HepG2 (cell line): ENCODE measurements around the gene ELP6. TPM values are rescaled to one million over a fixed set of nuclear protein-coding genes. Genes with fewer than 3 reads are reported as not detected.

ENCODE experiments used
- FOXM1 ChIP-seq: sonication (generic); formaldehyde crosslinking; IDR thresholded peaks from 2 replicates; pipeline ENCODE4 v1.5.0; 2020; ENCODE audit warnings: missing genetic modification reagents
- KLF16 ChIP-seq, 2 experiments: sonication (generic) in 1 of 2; formaldehyde crosslinking in 1 of 2; IDR thresholded peaks; 2 replicates each; pipeline versions ENCODE4 v1.6.1 to v1.8.0; 2016 to 2023; ENCODE audit warnings: missing genetic modification reagents in 2 of 2, missing compliant biosample characterization in 1 of 2
- MAFK ChIP-seq, 2 experiments: IDR thresholded peaks in 1 of 2; conservative IDR thresholded peaks in 1 of 2; 2 replicates each; pipeline ENCODE4 v1.6.1; 2011; ENCODE audit warnings: improper control_type of control experiment in 2 of 2, low read length in 2 of 2
- MEIS2 ChIP-seq: sonication (generic); formaldehyde crosslinking; IDR thresholded peaks from 2 replicates; pipeline ENCODE4 v1.9.0; 2021; ENCODE audit warnings: mild to moderate bottlenecking, missing genetic modification reagents
- PITX1 ChIP-seq: sonication (generic); formaldehyde crosslinking; IDR thresholded peaks from 2 replicates; pipeline ENCODE4 v1.5.1; 2020; ENCODE audit warnings: mild to moderate bottlenecking, missing genetic modification reagents
- SPEN ChIP-seq: sonication (generic); formaldehyde crosslinking; IDR thresholded peaks from 2 replicates; pipeline ENCODE4 v1.5.1; 2020; ENCODE audit warnings: low read depth, mild to moderate bottlenecking, missing genetic modification reagents
- TIGD3 ChIP-seq: sonication (generic); formaldehyde crosslinking; IDR thresholded peaks from 2 replicates; pipeline ENCODE4 v1.5.1; 2020; ENCODE audit warnings: mild to moderate bottlenecking, missing genetic modification reagents, borderline replicate concordance
- ZBTB49 ChIP-seq: sonication (generic); formaldehyde crosslinking; IDR thresholded peaks from 2 replicates; pipeline ENCODE4 v1.4.0; 2020; ENCODE audit warnings: missing genetic modification reagents, borderline replicate concordance
- ZFP62 ChIP-seq: sonication (generic); formaldehyde crosslinking; IDR thresholded peaks from 2 replicates; pipeline ENCODE4 v1.4.0; 2020; ENCODE audit warnings: missing genetic modification reagents
- ZFP90 ChIP-seq: sonication (generic); formaldehyde crosslinking; IDR thresholded peaks from 2 replicates; pipeline ENCODE4 v1.8.0; 2022; ENCODE audit warnings: missing genetic modification reagents, mild to moderate bottlenecking, inconsistent platforms, borderline replicate concordance
- ZNF136 ChIP-seq: sonication (generic); formaldehyde crosslinking; IDR thresholded peaks from 2 replicates; pipeline ENCODE4 v1.8.1; 2022; ENCODE audit warnings: low read depth, mild to moderate bottlenecking, moderate library complexity, missing genetic modification reagents
- ZNF484 ChIP-seq: sonication (generic); formaldehyde crosslinking; IDR thresholded peaks from 2 replicates; pipeline ENCODE4 v1.5.1; 2020; ENCODE audit warnings: mild to moderate bottlenecking, low read depth, missing genetic modification reagents, borderline replicate concordance
- ZNF572 ChIP-seq: sonication (generic); formaldehyde crosslinking; IDR thresholded peaks from 2 replicates; pipeline ENCODE4 v1.5.1; 2020; ENCODE audit warnings: mild to moderate bottlenecking, missing genetic modification reagents
- ZNF720 ChIP-seq: sonication (generic); formaldehyde crosslinking; IDR thresholded peaks from 2 replicates; pipeline ENCODE4 v1.4.0; 2020; ENCODE audit warnings: missing genetic modification reagents
- polyA plus RNA-seq, 8 experiments: library from polyadenylated mRNA; depleted of rRNA in 3 of 8; stranded (reverse) in 7 of 8; unstranded in 1 of 8; fragments of >200 nt; fragmentation: Illumina TruSeq in 4 of 8; extraction: Trizol in 4 of 8; gene quantifications; 2 replicates each; pipeline versions ENCODE4 v1.2.1 to v1.2.3, GENCODE V29; 2011 to 2016; ENCODE audit warnings: low read depth in 4 of 8, missing spikeins in 1 of 8, mixed read lengths in 1 of 8; ENCODE audit not compliant: insufficient read depth in 1 of 8
- total RNA-seq, 5 experiments: library from RNA; depleted of rRNA; stranded (reverse); fragments of >200 nt; fragmentation: Illumina TruSeq; extraction: Trizol; gene quantifications; 2 replicates each; pipeline ENCODE4 v1.2.3, GENCODE V29; 2016; ENCODE audit warnings: low read depth in 1 of 5
- TF ChIP-seq, protein P1 (sequence below): sonication (generic); formaldehyde crosslinking; IDR thresholded peaks from 2 replicates; pipeline ENCODE4 v1.4.0; 2020; ENCODE audit warnings: missing genetic modification reagents
- TF ChIP-seq, protein P2 (sequence below): IDR thresholded peaks from 2 replicates; pipeline ENCODE4 v1.6.1; 2016; ENCODE audit warnings: missing biosample characterization, missing genetic modification reagents, low read depth

Gene ELP6
- total and polyA plus RNA-seq, 2 of the 13 experiments (the other 11 are each of a cell fraction or from before 2014, with no cell fraction given): 45.0 to 49.3 TPM

DNA sequence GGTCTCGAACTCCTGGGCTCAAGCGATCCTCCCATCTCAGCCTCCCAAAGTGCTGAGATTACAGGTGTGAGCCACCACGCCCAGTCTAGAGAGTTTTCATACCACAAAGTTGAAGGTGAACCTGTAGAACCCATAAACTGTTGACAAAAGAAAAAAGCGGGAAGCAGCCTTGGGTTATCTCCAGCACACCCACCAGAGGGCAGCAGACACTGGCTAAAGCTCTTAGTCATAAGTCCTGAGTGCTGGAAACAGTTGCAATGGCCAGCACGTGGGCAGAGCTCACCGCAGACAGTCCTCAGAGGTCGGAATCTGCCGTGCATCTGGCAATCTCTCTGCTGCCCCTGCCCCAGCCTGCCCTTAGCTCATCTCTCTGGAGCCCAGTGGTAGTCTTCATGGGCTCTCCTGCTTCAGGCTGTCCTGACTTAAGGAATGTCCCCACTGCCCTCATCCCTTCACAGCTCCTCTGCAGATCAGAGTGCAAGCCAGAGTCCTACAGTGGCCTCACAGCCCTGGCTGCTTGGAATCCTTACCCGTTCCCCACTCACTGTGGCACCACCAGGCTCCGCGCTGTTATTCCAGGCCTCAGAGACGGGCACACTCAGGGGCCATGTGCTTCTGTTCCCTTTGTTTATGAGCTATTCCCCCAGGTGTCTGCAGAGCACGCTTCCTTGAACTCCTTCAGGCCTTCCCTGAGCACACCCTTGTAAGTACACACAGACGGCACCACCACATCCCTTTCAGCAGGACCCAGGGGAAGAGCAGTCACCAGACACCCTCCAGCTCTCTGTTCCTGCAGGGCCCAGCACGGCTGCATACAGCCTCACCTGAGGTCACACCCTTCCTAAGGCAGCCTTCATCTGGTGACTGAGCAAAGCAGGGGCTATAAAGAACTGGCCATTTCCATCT is 8.8 kb upstream of the ELP6 start (continued):
- TF ChIP-seq PITX1 (CRISPR knock-in tag) (peak; percentile 70; the same call in 1 of the 2 replicates), ZNF484 (CRISPR knock-in tag) (no peak), MAFK (conservative IDR thresholded peaks at IDR 0.05 in 1 of 2, IDR thresholded peaks at IDR 0.05 in 1 of 2; ENCODE audit: low read length in 2 of 2) (no peak), KLF16 (CRISPR knock-in tag; IDR thresholded peaks at IDR 0.05) (peak in 1 of 2 experiments; percentile 63; a peak in 1 of 4 replicates), ZFP90 (CRISPR knock-in tag) (no peak), TIGD3 (CRISPR knock-in tag) (no peak), MEIS2 (CRISPR knock-in tag) (no peak), ZBTB49 (CRISPR knock-in tag) (no peak), ZNF572 (CRISPR knock-in tag) (no peak), ZFP62 (no peak), SPEN (CRISPR knock-in tag) (peak; percentile 78), FOXM1 (CRISPR knock-in tag) (no peak), ZNF136 (CRISPR knock-in tag) (no peak), ZNF720 (CRISPR knock-in tag) (no peak)
- TF ChIP-seq, protein P1, sequence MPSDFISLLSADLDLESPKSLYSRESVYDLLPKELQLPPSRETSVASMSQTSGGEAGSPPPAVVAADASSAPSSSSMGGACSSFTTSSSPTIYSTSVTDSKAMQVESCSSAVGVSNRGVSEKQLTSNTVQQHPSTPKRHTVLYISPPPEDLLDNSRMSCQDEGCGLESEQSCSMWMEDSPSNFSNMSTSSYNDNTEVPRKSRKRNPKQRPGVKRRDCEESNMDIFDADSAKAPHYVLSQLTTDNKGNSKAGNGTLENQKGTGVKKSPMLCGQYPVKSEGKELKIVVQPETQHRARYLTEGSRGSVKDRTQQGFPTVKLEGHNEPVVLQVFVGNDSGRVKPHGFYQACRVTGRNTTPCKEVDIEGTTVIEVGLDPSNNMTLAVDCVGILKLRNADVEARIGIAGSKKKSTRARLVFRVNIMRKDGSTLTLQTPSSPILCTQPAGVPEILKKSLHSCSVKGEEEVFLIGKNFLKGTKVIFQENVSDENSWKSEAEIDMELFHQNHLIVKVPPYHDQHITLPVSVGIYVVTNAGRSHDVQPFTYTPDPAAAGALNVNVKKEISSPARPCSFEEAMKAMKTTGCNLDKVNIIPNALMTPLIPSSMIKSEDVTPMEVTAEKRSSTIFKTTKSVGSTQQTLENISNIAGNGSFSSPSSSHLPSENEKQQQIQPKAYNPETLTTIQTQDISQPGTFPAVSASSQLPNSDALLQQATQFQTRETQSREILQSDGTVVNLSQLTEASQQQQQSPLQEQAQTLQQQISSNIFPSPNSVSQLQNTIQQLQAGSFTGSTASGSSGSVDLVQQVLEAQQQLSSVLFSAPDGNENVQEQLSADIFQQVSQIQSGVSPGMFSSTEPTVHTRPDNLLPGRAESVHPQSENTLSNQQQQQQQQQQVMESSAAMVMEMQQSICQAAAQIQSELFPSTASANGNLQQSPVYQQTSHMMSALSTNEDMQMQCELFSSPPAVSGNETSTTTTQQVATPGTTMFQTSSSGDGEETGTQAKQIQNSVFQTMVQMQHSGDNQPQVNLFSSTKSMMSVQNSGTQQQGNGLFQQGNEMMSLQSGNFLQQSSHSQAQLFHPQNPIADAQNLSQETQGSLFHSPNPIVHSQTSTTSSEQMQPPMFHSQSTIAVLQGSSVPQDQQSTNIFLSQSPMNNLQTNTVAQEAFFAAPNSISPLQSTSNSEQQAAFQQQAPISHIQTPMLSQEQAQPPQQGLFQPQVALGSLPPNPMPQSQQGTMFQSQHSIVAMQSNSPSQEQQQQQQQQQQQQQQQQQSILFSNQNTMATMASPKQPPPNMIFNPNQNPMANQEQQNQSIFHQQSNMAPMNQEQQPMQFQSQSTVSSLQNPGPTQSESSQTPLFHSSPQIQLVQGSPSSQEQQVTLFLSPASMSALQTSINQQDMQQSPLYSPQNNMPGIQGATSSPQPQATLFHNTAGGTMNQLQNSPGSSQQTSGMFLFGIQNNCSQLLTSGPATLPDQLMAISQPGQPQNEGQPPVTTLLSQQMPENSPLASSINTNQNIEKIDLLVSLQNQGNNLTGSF (CRISPR knock-in tag): no peak
- TF ChIP-seq, protein P2, sequence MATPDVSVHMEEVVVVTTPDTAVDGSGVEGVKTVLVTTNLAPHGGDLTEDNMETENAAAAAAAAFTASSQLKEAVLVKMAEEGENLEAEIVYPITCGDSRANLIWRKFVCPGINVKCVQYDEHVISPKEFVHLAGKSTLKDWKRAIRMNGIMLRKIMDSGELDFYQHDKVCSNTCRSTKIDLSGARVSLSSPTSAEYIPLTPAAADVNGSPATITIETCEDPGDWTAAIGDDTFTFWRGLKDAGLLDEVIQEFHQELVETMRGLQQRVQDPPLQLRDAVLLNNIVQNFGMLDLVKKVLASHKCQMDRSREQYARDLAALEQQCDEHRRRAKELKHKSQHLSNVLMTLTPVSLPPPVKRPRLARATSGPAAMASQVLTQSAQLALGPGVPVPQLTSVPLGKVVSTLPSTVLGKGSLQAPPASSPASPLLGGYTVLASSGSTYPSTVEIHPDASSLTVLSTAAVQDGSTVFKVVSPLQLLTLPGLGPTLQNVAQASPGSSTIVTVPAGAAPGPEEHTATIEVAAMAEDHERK (CRISPR knock-in tag): no peak
